Measurements from ENCODE around the gene GRB2. TPM values are rescaled to one million over a fixed set of nuclear protein-coding genes. Genes with fewer than 3 reads are reported as not detected.
A peak's percentile ranks its signal among the peaks of the same experiment; 100 is the strongest.

Gene GRB2
- total and polyA plus RNA-seq, 2 of the 8 experiments (the other 6 are each of a cell fraction or from before 2014, with no cell fraction given) = 44.2 to 101 TPM

- H3K9me3 ChIP-seq (ENCODE audit: insufficient read depth in 2 of 2, low read depth in 1 of 2, low read length in 1 of 2) = no peaks in the 10 kb centered on the region
- CTCF ChIA-PET (ENCODE audit: partially characterized antibody) = interaction anchor here (0.6 to 7.3 kb wide), 11 partner anchors 15 to 258 kb away, joined by 3 to 67 read pairs (median 4); no protein-coding TSS in a partner anchor
- H3K14ac ChIP-seq (ENCODE audit: insufficient read length) = no peak overlapping the region
- no peaks in the 10 kb centered on the region for H3K4me1 ChIP-seq (replicated peaks in 1 of 4; ENCODE audit: control insufficient read depth in 3 of 4, insufficient read depth in 4 of 4, low read length in 3 of 4)
- H3K4me2 ChIP-seq (ENCODE audit: insufficient read depth in 1 of 2, low read depth in 2 of 2, low read length in 2 of 2) = no peak overlapping the region
- H3K23me2 ChIP-seq (ENCODE audit: low read depth, low read length) = no peaks in the 10 kb centered on the region
- H4K20me1 ChIP-seq (replicated peaks in 1 of 2; ENCODE audit: control insufficient read depth in 1 of 2, insufficient read depth in 2 of 2, low read length in 2 of 2) = no peaks in the 10 kb centered on the region
- H4K5ac ChIP-seq (ENCODE audit: insufficient read length, low read depth, low read length) = no peak overlapping the region
- no peak overlapping the region for H3K56ac ChIP-seq (replicated peaks; ENCODE audit: insufficient read length, low read depth, low read length)
- no peak overlapping the region for H2BK120ac ChIP-seq (replicated peaks; ENCODE audit: low read depth, low read length)
- POLR2A ChIA-PET (ENCODE audit: partially characterized antibody) = interaction anchor here (0.6 to 0.8 kb wide), 2 partner anchors 68 to 71 kb away, joined by 3 to 4 read pairs; no protein-coding TSS in a partner anchor
- H2AK5ac ChIP-seq (ENCODE audit: low read depth, low read length) = no peak overlapping the region
- H3K4ac ChIP-seq (replicated peaks; ENCODE audit: insufficient read length, low read depth, low read length) = no peak overlapping the region
- H3K18ac ChIP-seq (ENCODE audit: extremely low read depth, low read length) = no peak overlapping the region
- 0 out of 2 replicates have a peak overlapping the region, but pooled peaks have one; percentile 20 for H4K8ac ChIP-seq (ENCODE audit: extremely low read depth, insufficient read depth, low read length)
- no peaks in the 10 kb centered on the region for H3K27me3 ChIP-seq (replicated peaks in 1 of 4; ENCODE audit: control insufficient read depth in 3 of 4, extremely low read depth in 1 of 4, insufficient read depth in 3 of 4, low read length in 3 of 4)
- no peak overlapping the region for H3K27ac ChIP-seq (ENCODE audit: low read depth, low read length)
- 83% methylated on average over 15 of the region's 17 CpGs; no CpG with 5 or more reads in 1 of the 2 experiments for WGBS, 2 experiments (ENCODE audit: extremely low coverage in 1 of 2, insufficient coverage in 1 of 2, insufficient read length in 1 of 2, insufficient replicate concordance in 2 of 2, low coverage in 1 of 2, low lambda C conversion rate in 2 of 2, missing lambda C conversion rate in 1 of 2)
- DNase-seq (ENCODE audit: low read depth in 1 of 2, low spot score in 2 of 2) (no peak), FAIRE-seq (no peak)
- no peaks in the 10 kb centered on the region for H3K79me2 ChIP-seq (ENCODE audit: control insufficient read depth in 1 of 2, insufficient read depth in 2 of 2, low read length in 2 of 2)
- no peak overlapping the region for H3K4me3 ChIP-seq (ENCODE audit: extremely low read depth in 1 of 4, insufficient read depth in 2 of 4, low read depth in 3 of 4, low read length in 4 of 4)
- no peak overlapping the region for H2BK5ac ChIP-seq (ENCODE audit: low read depth, low read length)
- no peaks in the 10 kb centered on the region for H3K36me3 ChIP-seq (ENCODE audit: control insufficient read depth in 2 of 4, insufficient read depth in 4 of 4, low read length in 3 of 4)
- 0 out of 2 replicates have a peak overlapping the region, but pooled peaks have one; percentile 1 for H2AFZ ChIP-seq (ENCODE audit: low read length)
- no peak overlapping the region for H3K9ac ChIP-seq (replicated peaks in 1 of 4; ENCODE audit: extremely low read depth in 1 of 4, low read depth in 3 of 4, low read length in 3 of 4)
- H3K23ac ChIP-seq (ENCODE audit: insufficient read length) = no peak overlapping the region
- no peak overlapping the region for H4K91ac ChIP-seq (replicated peaks; ENCODE audit: insufficient read length, low read length)
- H3K79me1 ChIP-seq (ENCODE audit: low read depth, low read length) = no peaks in the 10 kb centered on the region
- no peak overlapping the region for H2BK20ac ChIP-seq (ENCODE audit: low read length)
- no peak overlapping the region for H2BK12ac ChIP-seq (ENCODE audit: low read depth, low read length)
- H2BK15ac ChIP-seq (ENCODE audit: low read length) = no peak overlapping the region
- no peak for TF ChIP-seq CBX8 (IDR thresholded peaks at IDR 0.05; ENCODE audit: borderline replicate concordance, low read depth, low read length)
- no peak for TF ChIP-seq RFX5 (IDR thresholded peaks at IDR 0.05; ENCODE audit: borderline replicate concordance, low read depth, low read length)
- no peak for TF ChIP-seq JUN (IDR thresholded peaks at IDR 0.05; ENCODE audit: low read depth, low read length)
- TF ChIP-seq TAF7 (optimal IDR thresholded peaks at IDR 0.05; ENCODE audit: borderline replicate concordance, low read depth, low read length) = no peak
- no peak for TF ChIP-seq NANOG (IDR thresholded peaks at IDR 0.05; ENCODE audit: insufficient read depth, low read depth, low read length, poor library complexity, severe bottlenecking)
- no peak for TF ChIP-seq ASH2L (IDR thresholded peaks at IDR 0.05; ENCODE audit: low read length)
- TF ChIP-seq YY1 (IDR thresholded peaks at IDR 0.05; ENCODE audit: low read depth, low read length) = no peak
- no peak for TF ChIP-seq EGR1 (IDR thresholded peaks at IDR 0.05; ENCODE audit: borderline replicate concordance, low read depth, low read length)
- no peak for TF ChIP-seq SP2 (IDR thresholded peaks at IDR 0.05; ENCODE audit: low read length)
- no peak for TF ChIP-seq ZNF274 (IDR thresholded peaks at IDR 0.05; ENCODE audit: borderline replicate concordance, extremely low read depth, low read length)
- no peak for TF ChIP-seq CEBPB (IDR thresholded peaks at IDR 0.05; ENCODE audit: low read depth, low read length)
- no peak for TF ChIP-seq POLR2AphosphoS5 (IDR thresholded peaks at IDR 0.05; ENCODE audit: low read depth, low read length)
Measured at GRCh38 chr17:75428543-75429469, 23.3 kb upstream of the GRB2 start.

All from H1 (cell line).